ENCODE measurements around the gene EIF4EBP2.

EIF4EBP2 gene

DNA sequence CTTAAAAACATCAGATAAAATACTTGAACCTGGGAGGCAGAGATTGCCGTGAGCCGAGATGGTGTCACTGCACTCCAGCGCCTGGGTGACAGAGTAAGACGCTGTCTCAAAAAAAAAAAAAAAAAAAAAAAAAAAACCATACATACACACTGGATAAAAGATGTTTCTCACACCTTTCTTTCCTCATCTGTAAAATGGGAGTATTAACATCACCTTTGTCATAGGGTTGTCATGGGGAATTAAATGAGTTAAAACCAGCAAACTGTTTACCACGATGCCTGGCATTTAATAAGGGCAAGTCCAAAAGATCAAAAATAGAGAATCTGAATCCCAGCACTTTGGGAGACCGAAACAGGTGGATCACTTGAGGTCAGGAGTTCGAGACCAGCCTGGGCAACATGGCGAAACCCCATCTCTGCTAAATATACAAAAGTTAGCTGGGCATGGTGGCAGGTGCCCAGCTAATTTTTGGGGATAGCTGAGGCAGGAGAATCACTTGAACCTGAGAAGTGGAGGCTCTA, 34.4 kb upstream of the EIF4EBP2 start:
- Histone ChIP-seq H3K4me3 (ENCODE audit: low read depth, low read length) (no peak overlapping the region), H3K36me3 (ENCODE audit: control insufficient read depth, insufficient read depth, low read length) (no peaks in the 10 kb centered on the region), H3K79me2 (no peaks in the 10 kb centered on the region), H3K4me1 (no peaks in the 10 kb centered on the region), H2AFZ (no peak overlapping the region), H3K9ac (no peak overlapping the region), H3K4me2 (ENCODE audit: low read length) (no peak overlapping the region), H3K27ac (no peak overlapping the region), H3K27me3 (ENCODE audit: control insufficient read depth, insufficient read depth, low read length) (no peaks in the 10 kb centered on the region), H3K9me3 (ENCODE audit: control insufficient read depth, low read length) (no peaks in the 10 kb centered on the region)
- TF ChIP-seq, protein P1, sequence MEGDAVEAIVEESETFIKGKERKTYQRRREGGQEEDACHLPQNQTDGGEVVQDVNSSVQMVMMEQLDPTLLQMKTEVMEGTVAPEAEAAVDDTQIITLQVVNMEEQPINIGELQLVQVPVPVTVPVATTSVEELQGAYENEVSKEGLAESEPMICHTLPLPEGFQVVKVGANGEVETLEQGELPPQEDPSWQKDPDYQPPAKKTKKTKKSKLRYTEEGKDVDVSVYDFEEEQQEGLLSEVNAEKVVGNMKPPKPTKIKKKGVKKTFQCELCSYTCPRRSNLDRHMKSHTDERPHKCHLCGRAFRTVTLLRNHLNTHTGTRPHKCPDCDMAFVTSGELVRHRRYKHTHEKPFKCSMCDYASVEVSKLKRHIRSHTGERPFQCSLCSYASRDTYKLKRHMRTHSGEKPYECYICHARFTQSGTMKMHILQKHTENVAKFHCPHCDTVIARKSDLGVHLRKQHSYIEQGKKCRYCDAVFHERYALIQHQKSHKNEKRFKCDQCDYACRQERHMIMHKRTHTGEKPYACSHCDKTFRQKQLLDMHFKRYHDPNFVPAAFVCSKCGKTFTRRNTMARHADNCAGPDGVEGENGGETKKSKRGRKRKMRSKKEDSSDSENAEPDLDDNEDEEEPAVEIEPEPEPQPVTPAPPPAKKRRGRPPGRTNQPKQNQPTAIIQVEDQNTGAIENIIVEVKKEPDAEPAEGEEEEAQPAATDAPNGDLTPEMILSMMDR (IDR thresholded peaks at IDR 0.05), result no peak

- Histone ChIP-seq H3K27me3 (ENCODE audit: control insufficient read depth, insufficient read depth, low read length) (no peaks in the 10 kb centered on the region), H3K4me3 (ENCODE audit: low read depth, low read length) (no peak overlapping the region)
- TF ChIP-seq, protein P1 (IDR thresholded peaks at IDR 0.05), result no peak
Measured at GRCh38 chr10:70370766-70371165, 33.2 kb upstream of the EIF4EBP2 start.

GRCh38 chr10:70371846-70372245, 32.1 kb upstream of the EIF4EBP2 start:
- TF ChIP-seq, protein P1 (IDR thresholded peaks at IDR 0.05), result no peak
- Histone ChIP-seq H3K9ac (no peak overlapping the region), H3K79me2 (no peaks in the 10 kb centered on the region), H3K9me3 (ENCODE audit: control insufficient read depth, low read length) (no peaks in the 10 kb centered on the region), H2AFZ (no peak overlapping the region), H3K4me3 (ENCODE audit: low read depth, low read length) (no peak overlapping the region), H3K36me3 (ENCODE audit: control insufficient read depth, insufficient read depth, low read length) (no peaks in the 10 kb centered on the region), H3K27ac (no peak overlapping the region), H3K27me3 (ENCODE audit: control insufficient read depth, insufficient read depth, low read length) (no peaks in the 10 kb centered on the region), H3K4me1 (no peaks in the 10 kb centered on the region), H3K4me2 (ENCODE audit: low read length) (no peak overlapping the region)

More at GRCh38 chr10:70370766-70371165, 33.2 kb upstream of the EIF4EBP2 start:
- Histone ChIP-seq H3K36me3 (ENCODE audit: control insufficient read depth, insufficient read depth, low read length) (no peaks in the 10 kb centered on the region), H2AFZ (no peak overlapping the region), H3K4me2 (ENCODE audit: low read length) (no peak overlapping the region), H3K79me2 (no peaks in the 10 kb centered on the region), H3K9me3 (ENCODE audit: control insufficient read depth, low read length) (no peaks in the 10 kb centered on the region), H3K9ac (no peak overlapping the region), H3K27ac (no peak overlapping the region), H3K4me1 (no peaks in the 10 kb centered on the region)

DNA sequence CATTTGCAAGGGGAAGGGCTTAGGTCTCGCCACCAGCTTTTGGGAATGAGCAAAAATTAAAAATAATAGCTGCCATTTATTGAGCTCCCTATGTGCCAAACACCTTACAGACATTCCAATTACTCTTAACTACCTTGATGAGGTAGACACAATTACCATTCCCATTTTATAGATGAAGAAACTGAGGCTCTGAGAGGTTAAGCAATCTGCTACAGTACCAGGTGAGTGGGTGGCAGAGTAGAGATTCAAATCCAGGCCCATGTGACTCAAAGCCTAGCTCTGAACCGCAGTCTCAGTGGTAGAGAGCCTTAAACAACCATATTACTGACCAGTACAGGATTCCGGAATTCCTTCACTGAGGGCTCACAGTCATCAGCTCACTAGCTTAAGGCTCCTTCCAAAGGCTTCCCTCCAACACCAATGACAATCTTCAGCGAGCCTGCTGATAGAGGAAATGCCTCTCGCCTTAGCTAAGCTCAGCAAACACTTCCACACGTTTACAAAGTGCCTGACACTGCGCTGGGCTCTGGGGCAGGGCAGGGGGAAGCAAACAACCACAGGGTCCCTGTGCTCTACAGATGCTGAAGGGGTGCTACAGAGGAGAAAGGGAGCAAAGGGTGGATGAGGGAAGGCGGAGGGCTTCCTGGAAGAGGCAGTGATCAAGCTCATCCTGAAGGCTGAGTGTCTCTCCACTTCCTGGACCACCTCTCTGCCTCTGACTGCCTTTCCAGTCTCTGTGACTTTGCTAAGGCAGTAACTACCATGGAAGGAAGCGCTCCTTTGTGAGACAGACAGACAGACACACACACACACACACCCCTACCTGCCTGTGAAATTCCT, 28.9 kb upstream of the EIF4EBP2 start:
- no peak overlapping the region for H3K27ac ChIP-seq

More for the DNA sequence above, 28.9 kb upstream of the EIF4EBP2 start:
- Histone ChIP-seq H3K36me3 (ENCODE audit: control insufficient read depth, insufficient read depth, low read length) (no peaks in the 10 kb centered on the region), H3K4me3 (ENCODE audit: low read depth, low read length) (no peak overlapping the region), H3K27me3 (ENCODE audit: control insufficient read depth, insufficient read depth, low read length) (no peaks in the 10 kb centered on the region), H3K79me2 (no peaks in the 10 kb centered on the region), H3K4me2 (ENCODE audit: low read length) (no peak overlapping the region), H3K9me3 (ENCODE audit: control insufficient read depth, low read length) (no peaks in the 10 kb centered on the region), H3K9ac (no peak overlapping the region), H2AFZ (no peak overlapping the region), H3K4me1 (no peaks in the 10 kb centered on the region)
- TF ChIP-seq, protein P1 (IDR thresholded peaks at IDR 0.05), result no peak
